Tibial nerve (tissue), 4 donors: ENCODE results near the gene GNAT2.

Source experiments
- CTCF ChIP-seq, 5 experiments: fragments of 200-600 bp in 3 of 5; fragments of 450-650 bp in 2 of 5; sonication (generic) in 3 of 5; IDR thresholded peaks; one replicate each; pipeline ENCODE4 v1.5.1; 2016 to 2019; ENCODE audit warnings: antibody characterized with exemption in 5 of 5, mild to moderate bottlenecking in 3 of 5, moderate library complexity in 2 of 5
- EP300 ChIP-seq, 2 donors: sonication (generic); formaldehyde crosslinking; IDR thresholded peaks; one replicate each; pipeline ENCODE4 v1.6.1; 2017; ENCODE audit warnings: antibody characterized with exemption in 2 of 2, mild to moderate bottlenecking in 1 of 2
- POLR2A ChIP-seq, 2 donors: fragments of 450-650 bp; IDR thresholded peaks; one replicate each; pipeline ENCODE4 v1.6.1; 2017; ENCODE audit warnings: antibody characterized with exemption in 2 of 2, mild to moderate bottlenecking in 2 of 2, moderate library complexity in 2 of 2

GRCh38 chr1:109643385-109644230 is 24.2 kb upstream of the GNAT2 start:
- peak; percentile 70 to 91 (median 85) for TF ChIP-seq CTCF (IDR thresholded peaks at IDR 0.05)
- no peak for TF ChIP-seq POLR2A (IDR thresholded peaks at IDR 0.05)
- no peak for TF ChIP-seq EP300 (IDR thresholded peaks at IDR 0.05)
